NCI-H2107 (cell line): ENCODE results near the gene FAH.
"Not testable (repeated sequence)": the region's sequence is repeated elsewhere in the genome, so short reads cannot be mapped to it uniquely, and the experiment has no call there.

ENCODE experiments used
- DNase-seq: peaks from one replicate; lab custom pipeline; 2025; lab: John Stamatoyannopoulos, UW

Gene FAH

GRCh38 chr15:80152896-80153876 is at the start of gene FAH:
Gene FAH, plus strand, starts transcription at chr15:80152999. Its CDS starts 56 bp downstream, at chr15:80153055.
- DNase-seq = no peak

GRCh38 chr15:80105193-80105592 is 47.6 kb upstream of the FAH start:
- no peak for DNase-seq

GRCh38 chr15:80105595-80105994 is 47.2 kb upstream of the FAH start:
- DNase-seq = no peak

GRCh38 chr15:80106051-80106450 is 46.7 kb upstream of the FAH start:
- DNase-seq = no peak

- no peak for DNase-seq
These were observed 45.6 kb upstream of the FAH start for GRCh38 chr15:80107204-80107603.

- DNase-seq = no peak
These were observed 45.0 kb upstream of the FAH start for GRCh38 chr15:80107774-80108173.

GRCh38 chr15:80109388-80109787 is 43.4 kb upstream of the FAH start:
- no peak for DNase-seq

GRCh38 chr15:80110920-80111319 is 41.9 kb upstream of the FAH start:
- DNase-seq = no peak

- no peak for DNase-seq
These were observed 38.7 kb upstream of the FAH start for GRCh38 chr15:80114114-80114513.

GRCh38 chr15:80115021-80115420 is 37.8 kb upstream of the FAH start:
- no peak for DNase-seq

GRCh38 chr15:80118956-80119355 is 33.8 kb upstream of the FAH start:
- no peak for DNase-seq

GRCh38 chr15:80120636-80121035 is 32.2 kb upstream of the FAH start:
- DNase-seq = no peak

GRCh38 chr15:80121546-80121945 is 31.3 kb upstream of the FAH start:
- no peak for DNase-seq

GRCh38 chr15:80123034-80123433 is 29.8 kb upstream of the FAH start:
- no peak for DNase-seq

GRCh38 chr15:80127253-80127652 is 25.5 kb upstream of the FAH start:
- DNase-seq = not testable (repeated sequence)

GRCh38 chr15:80127911-80128310 is 24.9 kb upstream of the FAH start:
- no peak for DNase-seq

- no peak for DNase-seq
These were observed 20.4 kb upstream of the FAH start for GRCh38 chr15:80132382-80132781.

- no peak for DNase-seq
These were observed 15.9 kb upstream of the FAH start for GRCh38 chr15:80136854-80137253.

GRCh38 chr15:80138961-80139360 is 13.8 kb upstream of the FAH start:
- DNase-seq = no peak

GRCh38 chr15:80140909-80141308 is 11.9 kb upstream of the FAH start:
- no peak for DNase-seq

- no peak for DNase-seq
These were observed 10.7 kb upstream of the FAH start for GRCh38 chr15:80141916-80142598.

GRCh38 chr15:80142646-80143045 is 10.2 kb upstream of the FAH start:
- DNase-seq = no peak

- no peak for DNase-seq
These were observed 1.7 kb upstream of the FAH start for GRCh38 chr15:80151148-80151547.
